Measurements from ENCODE around the gene GPR143. TPM values are rescaled to one million over a fixed set of nuclear protein-coding genes. Genes with fewer than 3 reads are reported as not detected.
"Not testable (repeated sequence)": the region's sequence is repeated elsewhere in the genome, so short reads cannot be mapped to it uniquely, and the experiment has no call there.

Gene GPR143
- polyA plus RNA-seq: 0.28 to 0.62 TPM (median 0.33 TPM) in 3 replicates
- 0.54 TPM for polyA plus RNA-seq (2011; ENCODE audit: low read depth)
- 0.39 and 0.51 TPM in 2 replicates for polyA plus RNA-seq (2011; cell fraction: cytosol; rRNA removed)
- 0.43 and 0.75 TPM in 2 replicates for polyA plus RNA-seq (2011; cell fraction: nucleus; rRNA removed)
- 0.32 and 0.44 TPM in 2 replicates for polyA plus RNA-seq (2012; ENCODE audit: low replicate concordance)
- polyA minus RNA-seq: 0.13 to 4.4 TPM (median 1.1 TPM) in 3 replicates
- 2.7 TPM for polyA minus RNA-seq (2011; cell fraction: cytosol; rRNA and poly(A)+ RNA removed)
- polyA minus RNA-seq (2011; cell fraction: nucleus; rRNA and poly(A)+ RNA removed): 0.85 TPM in 1 of 2 replicates, not detected in the other

DNA sequence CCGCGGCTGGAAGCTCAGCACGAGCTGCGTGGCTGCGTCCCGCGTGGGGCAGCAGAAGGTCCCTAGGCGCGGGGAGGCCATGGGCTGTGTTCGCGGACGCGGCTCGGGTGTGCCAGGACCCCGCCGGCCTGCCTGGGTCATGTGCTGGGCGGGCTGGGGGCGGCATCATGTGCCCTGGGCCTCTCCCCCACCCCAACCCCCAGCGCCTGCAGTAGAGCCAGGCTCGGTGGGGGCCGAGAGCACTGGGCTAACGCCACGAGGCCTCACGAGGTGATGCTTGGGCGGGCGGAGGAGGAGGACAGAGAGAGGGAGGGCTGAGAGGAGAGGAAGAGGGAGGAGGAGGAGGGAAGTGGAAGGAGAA, at the start of gene GPR143:
Gene GPR143 (minus strand): TSS at position 111 of the 361 bp plus-strand sequence. CDS start 30 bp downstream, at position 81.
- Histone ChIP-seq H3K9me1 (ENCODE audit: control insufficient read depth, extremely low read depth, insufficient read depth, low read length) (no peaks in the 10 kb centered on the region), H3K27me3 (ENCODE audit: control insufficient read depth, extremely low read depth, insufficient read depth, low read length) (no peaks in the 10 kb centered on the region), H3K9me3 (ENCODE audit: control insufficient read depth, low read depth, low read length) (no peaks in the 10 kb centered on the region), H3K4me3 (ENCODE audit: control insufficient read depth in 2 of 3, extremely low read depth in 1 of 3, insufficient read depth in 2 of 3, low read depth in 1 of 3, low read length in 3 of 3) (no peak within 1 kb of the TSS), H3K79me2 (ENCODE audit: control insufficient read depth, insufficient read depth, low read length) (no peaks in the 10 kb centered on the region), H2AFZ (ENCODE audit: control insufficient read depth, low read length) (no peak within 1 kb of the TSS), H3K4me2 (ENCODE audit: control insufficient read depth, extremely low read depth, insufficient read depth, low read depth, low read length) (no peak within 1 kb of the TSS), H3K27ac (ENCODE audit: control insufficient read depth, insufficient read depth, low read length) (no peak within 1 kb of the TSS), H4K20me1 (ENCODE audit: control insufficient read depth, extremely low read depth, insufficient read depth, low read length) (no peaks in the 10 kb centered on the region), H3K36me3 (ENCODE audit: control insufficient read depth in 2 of 2, extremely low read depth in 1 of 2, insufficient read depth in 2 of 2, low read length in 2 of 2) (no peaks in the 10 kb centered on the region), H3K9ac (ENCODE audit: control insufficient read depth, extremely low read depth, insufficient read depth, low read length) (no peak within 1 kb of the TSS), H3K4me1 (ENCODE audit: control insufficient read depth, extremely low read depth, insufficient read depth, low read length) (peaks cover 4% of the 10 kb centered on the region)
- no peak for FAIRE-seq
- no peak for DNase-seq (ENCODE audit: low read depth, low spot score)
- dilution Hi-C loops (cut with MboI; ENCODE audit: extremely low pct_ligation_motif_present, low sequenced_read_pairs): no loop called here
- TF ChIP-seq, protein P1, sequence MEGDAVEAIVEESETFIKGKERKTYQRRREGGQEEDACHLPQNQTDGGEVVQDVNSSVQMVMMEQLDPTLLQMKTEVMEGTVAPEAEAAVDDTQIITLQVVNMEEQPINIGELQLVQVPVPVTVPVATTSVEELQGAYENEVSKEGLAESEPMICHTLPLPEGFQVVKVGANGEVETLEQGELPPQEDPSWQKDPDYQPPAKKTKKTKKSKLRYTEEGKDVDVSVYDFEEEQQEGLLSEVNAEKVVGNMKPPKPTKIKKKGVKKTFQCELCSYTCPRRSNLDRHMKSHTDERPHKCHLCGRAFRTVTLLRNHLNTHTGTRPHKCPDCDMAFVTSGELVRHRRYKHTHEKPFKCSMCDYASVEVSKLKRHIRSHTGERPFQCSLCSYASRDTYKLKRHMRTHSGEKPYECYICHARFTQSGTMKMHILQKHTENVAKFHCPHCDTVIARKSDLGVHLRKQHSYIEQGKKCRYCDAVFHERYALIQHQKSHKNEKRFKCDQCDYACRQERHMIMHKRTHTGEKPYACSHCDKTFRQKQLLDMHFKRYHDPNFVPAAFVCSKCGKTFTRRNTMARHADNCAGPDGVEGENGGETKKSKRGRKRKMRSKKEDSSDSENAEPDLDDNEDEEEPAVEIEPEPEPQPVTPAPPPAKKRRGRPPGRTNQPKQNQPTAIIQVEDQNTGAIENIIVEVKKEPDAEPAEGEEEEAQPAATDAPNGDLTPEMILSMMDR (optimal IDR thresholded peaks at IDR 0.05 in 1 of 3, IDR thresholded peaks at IDR 0.05 in 1 of 3, conservative IDR thresholded peaks at IDR 0.05 in 1 of 3; ENCODE audit: extremely low read depth in 1 of 3, insufficient read depth in 2 of 3, low read length in 3 of 3): no peak
- TF ChIP-seq EZH2 (IDR thresholded peaks at IDR 0.05; ENCODE audit: low read length): no peak

DNA sequence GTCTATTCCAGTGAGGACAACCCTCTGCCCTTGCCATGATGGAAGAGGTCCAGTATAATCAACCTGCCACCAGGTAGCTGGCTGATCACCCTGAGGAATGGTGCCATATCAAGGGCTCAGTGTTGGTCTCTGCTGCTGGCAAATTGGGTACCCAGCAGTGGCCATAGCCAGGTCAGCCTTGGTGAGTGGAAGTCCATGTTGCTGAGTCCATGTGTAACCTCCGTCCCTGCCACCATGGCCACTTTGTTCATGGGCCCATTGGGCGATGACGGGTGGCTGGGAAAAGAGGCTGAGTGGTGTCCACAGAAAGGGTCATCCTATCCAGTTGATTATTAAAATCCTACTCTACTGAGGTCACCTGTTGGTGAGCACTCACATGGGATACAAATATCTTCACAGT, 45.4 kb upstream of the GPR143 start:
- H3K9ac ChIP-seq (ENCODE audit: control insufficient read depth, extremely low read depth, insufficient read depth, low read length); FAIRE-seq; H3K36me3 ChIP-seq (ENCODE audit: control insufficient read depth in 2 of 2, extremely low read depth in 1 of 2, insufficient read depth in 2 of 2, low read length in 2 of 2); H3K27me3 ChIP-seq (ENCODE audit: control insufficient read depth, extremely low read depth, insufficient read depth, low read length); H3K4me3 ChIP-seq (ENCODE audit: control insufficient read depth in 2 of 3, extremely low read depth in 1 of 3, insufficient read depth in 2 of 3, low read depth in 1 of 3, low read length in 3 of 3); H3K79me2 ChIP-seq (ENCODE audit: control insufficient read depth, insufficient read depth, low read length); H3K9me3 ChIP-seq (ENCODE audit: control insufficient read depth, low read depth, low read length); DNase-seq (ENCODE audit: low read depth, low spot score); dilution Hi-C loops (cut with MboI; ENCODE audit: extremely low pct_ligation_motif_present, low sequenced_read_pairs); H3K9me1 ChIP-seq (ENCODE audit: control insufficient read depth, extremely low read depth, insufficient read depth, low read length); H3K27ac ChIP-seq (ENCODE audit: control insufficient read depth, insufficient read depth, low read length); H2AFZ ChIP-seq (ENCODE audit: control insufficient read depth, low read length); H4K20me1 ChIP-seq (ENCODE audit: control insufficient read depth, extremely low read depth, insufficient read depth, low read length); H3K4me2 ChIP-seq (ENCODE audit: control insufficient read depth, extremely low read depth, insufficient read depth, low read depth, low read length): not testable (repeated sequence)
- H3K4me1 ChIP-seq (ENCODE audit: control insufficient read depth, extremely low read depth, insufficient read depth, low read length): peaks cover 12% of the 10 kb centered on the region

DNA sequence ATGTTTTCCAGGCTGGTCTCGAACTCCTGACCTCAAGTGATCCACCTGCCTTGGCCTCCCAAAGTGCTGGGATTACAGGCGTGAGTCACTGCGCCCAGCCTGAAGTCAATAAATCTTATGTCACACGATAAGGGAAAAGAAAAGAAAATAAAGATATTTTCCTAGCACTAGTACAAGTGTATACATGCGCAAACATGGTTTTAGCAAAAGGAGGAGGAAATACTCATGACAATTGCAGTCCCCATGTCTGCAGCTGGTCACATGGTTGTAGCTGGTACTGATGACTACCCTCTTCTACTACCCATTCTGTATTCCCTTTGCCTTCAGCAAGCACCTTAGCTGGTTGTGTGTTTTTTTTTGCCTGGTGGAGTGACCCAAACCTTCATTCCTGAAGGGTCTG, 44.2 kb upstream of the GPR143 start:
- H3K4me1 ChIP-seq (ENCODE audit: control insufficient read depth, extremely low read depth, insufficient read depth, low read length): peaks cover 12% of the 10 kb centered on the region
- FAIRE-seq; H3K4me3 ChIP-seq (ENCODE audit: control insufficient read depth in 2 of 3, extremely low read depth in 1 of 3, insufficient read depth in 2 of 3, low read depth in 1 of 3, low read length in 3 of 3); H3K27ac ChIP-seq (ENCODE audit: control insufficient read depth, insufficient read depth, low read length); H3K9me3 ChIP-seq (ENCODE audit: control insufficient read depth, low read depth, low read length); H3K9ac ChIP-seq (ENCODE audit: control insufficient read depth, extremely low read depth, insufficient read depth, low read length); DNase-seq (ENCODE audit: low read depth, low spot score); H3K4me2 ChIP-seq (ENCODE audit: control insufficient read depth, extremely low read depth, insufficient read depth, low read depth, low read length); H3K9me1 ChIP-seq (ENCODE audit: control insufficient read depth, extremely low read depth, insufficient read depth, low read length); H3K27me3 ChIP-seq (ENCODE audit: control insufficient read depth, extremely low read depth, insufficient read depth, low read length); H3K36me3 ChIP-seq (ENCODE audit: control insufficient read depth in 2 of 2, extremely low read depth in 1 of 2, insufficient read depth in 2 of 2, low read length in 2 of 2); H4K20me1 ChIP-seq (ENCODE audit: control insufficient read depth, extremely low read depth, insufficient read depth, low read length); dilution Hi-C loops (cut with MboI; ENCODE audit: extremely low pct_ligation_motif_present, low sequenced_read_pairs); H3K79me2 ChIP-seq (ENCODE audit: control insufficient read depth, insufficient read depth, low read length); H2AFZ ChIP-seq (ENCODE audit: control insufficient read depth, low read length): not testable (repeated sequence)
